GM19328 (cell line): Measurements from ENCODE around the gene TSPAN14.
A peak's percentile ranks its signal among the peaks of the same experiment; 100 is the strongest.
"Not testable (repeated sequence)": the region's sequence is repeated elsewhere in the genome, so short reads cannot be mapped to it uniquely, and the experiment has no call there.

ENCODE experiments used
- ATAC-seq: cut with Tn5 transposase; IDR thresholded peaks from one replicate; pipeline ENCODE4 v1.9.1; 2021; ENCODE audit warnings: mild to moderate bottlenecking, moderate library complexity; ENCODE audit not compliant: unreplicated experiment

TSPAN14 gene

GRCh38 chr10:80520661-80521470 lies 66.8 kb downstream of the TSPAN14 start:
- ATAC-seq = no peak

DNA sequence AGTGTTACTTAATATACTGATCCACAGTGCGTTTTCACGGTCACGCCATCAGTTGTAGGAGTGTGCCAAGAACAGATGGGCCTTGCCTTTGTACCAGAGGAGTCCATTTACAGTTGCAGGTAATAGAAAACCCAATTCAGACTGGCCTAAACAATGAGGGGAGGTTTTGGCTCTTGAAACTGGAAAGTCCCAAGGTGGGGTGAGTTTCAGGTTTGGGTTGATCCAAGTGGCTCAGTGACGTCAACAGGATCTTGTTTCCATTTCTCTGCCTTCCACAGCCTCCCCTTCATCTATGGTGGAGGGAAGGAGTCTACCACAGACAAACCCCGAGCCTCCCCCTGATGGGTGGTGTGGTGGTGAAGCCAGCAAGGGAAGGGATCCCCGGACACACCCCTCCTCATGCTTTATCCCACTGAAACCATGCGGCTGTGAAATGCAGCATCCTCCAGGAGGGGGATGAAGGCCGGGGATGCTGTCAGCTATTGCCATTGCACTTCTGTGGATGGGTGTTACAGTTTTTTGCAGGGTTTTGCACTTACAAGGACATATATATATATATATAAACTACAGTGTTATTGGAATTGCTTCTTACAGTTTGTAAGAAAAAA lies 68.8 kb downstream of the TSPAN14 start:
- no peak for ATAC-seq

- no peak for ATAC-seq
Measured at GRCh38 chr10:80523773-80524172, 69.7 kb downstream of the TSPAN14 start.

GRCh38 chr10:80524190-80524909 lies 70.2 kb downstream of the TSPAN14 start:
- ATAC-seq = no peak

- no peak for ATAC-seq
Measured at GRCh38 chr10:80526218-80526617, 72.1 kb downstream of the TSPAN14 start.

DNA sequence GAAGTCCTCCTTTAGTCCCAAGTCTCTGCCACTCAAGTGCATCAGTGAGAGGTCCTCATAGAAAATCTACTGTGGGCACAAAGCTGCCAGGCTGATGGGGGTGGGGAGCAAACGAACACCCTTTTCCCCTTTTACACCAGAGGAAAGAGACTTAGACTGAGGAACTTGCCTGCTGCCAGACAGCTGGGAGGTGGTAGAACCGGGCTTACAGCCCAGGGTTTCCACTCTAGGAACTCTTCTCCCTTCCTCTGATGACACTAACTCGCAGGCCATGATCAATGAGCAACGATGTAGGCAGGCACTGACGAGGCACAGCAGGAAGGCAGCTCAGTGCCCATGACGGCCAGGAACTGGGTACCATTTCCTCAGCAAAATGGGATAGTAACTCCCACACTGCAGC lies 72.6 kb downstream of the TSPAN14 start:
- no peak for ATAC-seq

GRCh38 chr10:80528185-80528700 lies 74.1 kb downstream of the TSPAN14 start:
- no peak for ATAC-seq

GRCh38 chr10:80528901-80529300 lies 74.8 kb downstream of the TSPAN14 start:
- ATAC-seq = no peak

GRCh38 chr10:80529604-80530003 lies 75.5 kb downstream of the TSPAN14 start:
- no peak for ATAC-seq

DNA sequence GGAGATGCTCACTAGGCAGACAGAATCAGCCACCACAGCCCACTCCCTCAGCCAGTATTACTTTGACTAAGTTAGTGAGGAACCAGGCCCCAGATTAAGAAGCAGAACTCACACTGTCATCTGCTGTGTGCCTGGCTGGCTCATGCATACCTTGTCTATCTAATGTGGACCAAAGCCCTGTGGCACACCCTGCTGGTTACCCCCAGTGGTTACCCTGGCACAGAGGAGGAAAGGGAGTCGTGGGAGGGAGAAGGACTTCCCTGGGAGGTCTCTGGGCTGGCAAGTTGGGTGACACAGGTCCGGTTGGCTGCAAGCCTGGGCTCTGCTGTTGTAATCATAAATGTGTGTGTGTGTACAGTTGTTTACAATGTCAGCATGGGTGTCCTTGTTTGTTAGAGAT lies 76.1 kb downstream of the TSPAN14 start:
- ATAC-seq = no peak

DNA sequence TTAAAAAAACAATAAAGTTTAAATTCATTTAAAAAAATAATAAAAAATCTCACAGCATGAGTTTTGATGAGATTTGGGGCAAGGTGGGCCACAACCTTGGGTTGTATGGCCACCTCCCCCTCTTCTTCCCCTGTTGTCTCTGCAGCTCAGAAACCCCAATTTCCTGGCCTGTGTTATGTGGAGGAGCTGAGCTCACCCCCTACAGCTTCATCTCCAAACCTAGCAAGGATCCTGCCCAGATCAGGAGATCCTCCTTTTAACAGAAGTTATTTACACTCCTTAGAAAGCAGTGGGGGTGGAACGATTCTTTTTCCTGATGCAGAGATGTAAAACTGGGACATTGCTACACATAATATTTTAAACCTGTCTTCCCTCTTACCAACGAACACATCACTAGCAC lies 76.7 kb downstream of the TSPAN14 start:
- ATAC-seq = no peak

- ATAC-seq = no peak
Measured at GRCh38 chr10:80532571-80532970, 78.5 kb downstream of the TSPAN14 start.

- ATAC-seq = not testable (repeated sequence)
Measured at GRCh38 chr10:80534059-80534458, 79.9 kb downstream of the TSPAN14 start.

- ATAC-seq = not testable (repeated sequence)
Measured at GRCh38 chr10:80534646-80535045, 80.5 kb downstream of the TSPAN14 start.

DNA sequence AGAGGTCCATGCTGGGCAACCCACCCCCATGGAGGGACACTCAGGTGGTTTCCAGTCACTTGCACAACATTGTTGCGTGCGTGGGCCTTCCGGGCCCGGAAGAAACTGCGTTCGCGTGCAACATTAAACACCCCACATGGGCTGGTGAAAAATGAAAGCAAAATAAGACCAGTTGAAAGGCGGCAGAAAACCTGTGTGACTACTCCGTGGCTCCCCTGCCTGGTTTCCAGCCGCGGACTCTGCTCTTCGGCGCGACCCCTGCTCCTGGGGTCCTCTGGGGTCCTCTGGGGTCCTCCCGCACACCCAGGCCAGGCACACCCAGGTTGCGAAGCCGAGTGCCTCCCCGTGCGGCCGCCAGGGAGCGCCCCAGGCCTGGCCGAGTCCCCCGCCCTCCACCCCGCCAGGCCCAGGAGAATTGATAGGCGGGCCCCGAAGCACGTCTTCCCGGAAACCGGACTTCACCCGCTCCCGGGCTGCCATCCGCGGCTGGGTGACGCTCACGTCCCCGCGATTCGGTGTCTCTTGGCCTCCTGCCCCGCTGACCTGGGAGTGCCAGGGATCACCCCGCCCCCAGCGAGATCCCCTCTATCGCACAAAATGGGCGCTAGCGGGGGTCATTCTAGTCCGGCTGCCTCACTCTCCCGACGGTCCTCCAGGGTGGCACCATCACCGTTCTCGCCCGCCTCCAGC lies 81.7 kb downstream of the TSPAN14 start:
- peak; percentile 89 for ATAC-seq

DNA sequence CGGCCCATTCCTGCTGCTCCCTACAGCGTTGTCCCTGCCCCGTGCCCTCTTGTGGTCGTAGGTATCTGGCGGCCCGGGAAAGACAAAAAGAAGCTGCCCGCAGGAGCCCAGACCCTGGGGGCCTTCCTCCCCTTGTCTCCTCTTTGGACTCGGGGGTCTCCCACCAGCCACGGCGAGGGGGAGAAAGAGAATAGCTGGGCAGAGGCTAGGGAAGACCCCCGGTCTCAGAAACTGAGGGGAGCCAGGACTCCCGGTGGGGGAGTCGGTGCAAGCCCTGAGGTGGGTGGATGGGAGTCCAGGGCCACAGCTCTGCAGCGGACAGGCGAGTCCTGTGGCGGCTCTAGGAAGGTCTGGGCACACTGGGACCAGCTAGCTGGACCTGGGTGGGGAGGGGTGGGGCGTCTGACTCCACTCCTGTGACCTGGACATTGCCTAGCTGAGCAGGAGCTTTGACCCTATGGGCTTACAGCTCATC lies 82.3 kb downstream of the TSPAN14 start:
- no peak for ATAC-seq

- no peak for ATAC-seq
Measured at GRCh38 chr10:80537086-80537735, 83.1 kb downstream of the TSPAN14 start.

DNA sequence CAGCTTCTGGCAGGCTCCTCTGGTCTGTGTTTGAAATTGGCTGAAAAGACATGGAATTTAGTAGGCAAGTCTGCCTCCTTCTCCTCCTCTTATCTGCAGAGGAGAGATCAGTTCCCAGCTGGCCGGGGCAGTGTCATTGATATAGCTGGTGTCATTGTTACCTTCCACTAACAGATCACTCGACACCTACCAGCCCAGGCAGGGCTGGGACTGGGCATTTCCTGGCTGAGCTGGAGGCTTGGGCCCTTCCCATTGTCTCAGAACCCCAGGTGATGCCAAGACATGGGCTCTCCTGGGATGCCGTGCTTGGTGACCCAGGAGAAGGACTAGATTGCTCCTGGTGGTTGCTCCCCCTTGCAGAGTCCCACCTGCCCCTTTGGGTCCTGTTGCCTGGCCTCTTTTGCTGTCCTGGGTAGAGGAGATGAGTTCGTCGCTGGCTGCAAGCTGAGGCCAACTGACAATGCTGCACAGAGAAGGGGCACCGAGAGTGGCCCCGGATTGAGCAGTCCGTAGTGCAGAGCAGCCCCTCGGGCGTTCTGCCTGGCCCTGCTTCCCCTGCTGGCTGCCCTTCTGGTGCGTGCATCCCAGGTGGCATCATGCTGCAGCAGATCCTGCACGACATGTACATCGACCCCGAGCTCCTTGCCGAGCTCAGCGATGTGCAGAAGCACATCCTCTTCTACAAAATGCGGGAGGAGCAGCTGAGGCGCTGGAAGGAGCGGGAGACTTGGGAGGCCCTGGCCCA lies 83.8 kb downstream of the TSPAN14 start, which contains the start of gene SH2D4B:
Gene SH2D4B (plus strand): TSS at position 167 of the 745 bp plus-strand sequence. CDS start 430 bp downstream, at position 597.
- ATAC-seq = no peak

DNA sequence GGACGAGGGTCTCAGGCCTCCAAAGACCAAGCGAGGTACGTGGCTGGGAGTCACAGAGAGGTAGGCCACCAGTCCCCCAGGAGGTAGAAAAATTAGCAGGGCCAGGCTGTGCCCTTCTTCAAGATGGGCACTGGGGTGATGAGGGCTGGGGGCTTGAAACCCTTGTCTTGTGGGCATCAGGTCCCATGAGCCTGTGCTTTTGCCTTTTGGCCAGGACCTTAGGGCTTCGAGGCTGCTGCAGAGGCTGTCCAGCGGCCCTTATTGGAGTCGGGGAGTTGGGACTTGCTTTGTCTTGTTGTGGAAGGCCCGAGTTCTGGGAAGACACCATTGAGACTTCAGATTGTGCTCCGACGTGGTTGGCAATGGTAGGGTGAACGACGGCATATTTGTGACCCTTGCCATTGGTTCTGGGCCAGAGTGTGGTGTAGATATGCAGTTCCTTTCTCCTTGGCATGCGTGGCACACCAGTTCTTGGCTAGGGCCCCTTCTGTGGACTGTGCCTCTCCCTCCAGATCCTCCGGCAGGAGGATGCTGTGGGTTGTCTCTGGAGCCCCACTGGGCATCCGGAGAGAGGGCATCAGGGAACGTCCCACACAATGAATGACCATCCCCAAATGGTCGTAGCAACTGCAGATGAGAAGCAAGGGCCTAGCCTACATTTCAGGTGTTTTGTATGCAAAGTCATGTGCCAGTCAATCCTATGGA lies 84.5 kb downstream of the TSPAN14 start:
- no peak for ATAC-seq
